Measurements from ENCODE around the gene PRR5L.

The PRR5L gene

GRCh38 chr11:36379653-36380052 is 83.6 kb downstream of the PRR5L start:
- DNase-seq, result no peak

GRCh38 chr11:36380296-36381014 is 84.4 kb downstream of the PRR5L start:
- DNase-seq, result peak in 1 of 2 experiments; percentile 27

GRCh38 chr11:36381015-36381360 is 84.9 kb downstream of the PRR5L start:
- DNase-seq, result no peak

GRCh38 chr11:36383195-36383594 is 87.1 kb downstream of the PRR5L start:
- no peak for DNase-seq

- peak; percentile 73 to 91 for DNase-seq
These were observed 89.3 kb downstream of the PRR5L start for GRCh38 chr11:36385121-36385970.

- no peak for DNase-seq
These were observed 90.3 kb downstream of the PRR5L start for GRCh38 chr11:36386411-36386810.

- no peak for DNase-seq
These were observed 92.0 kb downstream of the PRR5L start for GRCh38 chr11:36388071-36388470.

- no peak for DNase-seq
These were observed 92.9 kb downstream of the PRR5L start for GRCh38 chr11:36388951-36389350.

- DNase-seq, result no peak
These were observed 93.7 kb downstream of the PRR5L start for GRCh38 chr11:36389811-36390210.

- no peak for DNase-seq
These were observed 94.9 kb downstream of the PRR5L start for GRCh38 chr11:36390963-36391471.

- no peak for DNase-seq
These were observed 96.1 kb downstream of the PRR5L start for GRCh38 chr11:36392196-36392595.

GRCh38 chr11:36394056-36394455 is 98.0 kb downstream of the PRR5L start:
- no peak for DNase-seq

GRCh38 chr11:36394926-36395325 is 98.8 kb downstream of the PRR5L start:
- DNase-seq, result no peak

GRCh38 chr11:36395978-36396736 is 100.1 kb downstream of the PRR5L start:
- DNase-seq, result no peak

GRCh38 chr11:36398231-36398953 is 102.3 kb downstream of the PRR5L start:
- DNase-seq, result peak in 1 of 2 experiments; percentile 12

- DNase-seq, result no peak
These were observed 103.1 kb downstream of the PRR5L start for GRCh38 chr11:36399236-36399635.

GRCh38 chr11:36399745-36400144 is 103.7 kb downstream of the PRR5L start:
- no peak for DNase-seq

- no peak for DNase-seq
These were observed 104.8 kb downstream of the PRR5L start for GRCh38 chr11:36400766-36401455.

GRCh38 chr11:36402568-36403170 is 106.6 kb downstream of the PRR5L start:
- no peak for DNase-seq

GRCh38 chr11:36403661-36404060 is 107.6 kb downstream of the PRR5L start:
- no peak for DNase-seq

GRCh38 chr11:36404831-36405230 is 108.7 kb downstream of the PRR5L start:
- no peak for DNase-seq

All from NCI-H524 (cell line).